Suprapubic skin (tissue), 4 donors: ENCODE measurements around the gene ZMIZ2.

Source experiments
- POLR2A ChIP-seq, 2 donors: fragments of 450-650 bp; IDR thresholded peaks; one replicate each; pipeline ENCODE4 v1.6.1; 2017; ENCODE audit warnings: antibody characterized with exemption in 2 of 2, mild to moderate bottlenecking in 2 of 2, moderate library complexity in 2 of 2
- POLR2AphosphoS5 ChIP-seq, 3 donors: sonication (generic); formaldehyde crosslinking; IDR thresholded peaks; one replicate each; pipeline ENCODE4 v1.6.1; 2017; ENCODE audit warnings: antibody characterized with exemption in 3 of 3
- TF ChIP-seq, protein P1 (sequence below), 2 donors: fragments of 200-600 bp in 1 of 2; fragments of 450-650 bp in 1 of 2; sonication (generic) in 1 of 2; IDR thresholded peaks; one replicate each; pipeline ENCODE4 v1.5.1; 2016 to 2019; ENCODE audit warnings: antibody characterized with exemption in 2 of 2, mild to moderate bottlenecking in 1 of 2, moderate library complexity in 1 of 2

DNA sequence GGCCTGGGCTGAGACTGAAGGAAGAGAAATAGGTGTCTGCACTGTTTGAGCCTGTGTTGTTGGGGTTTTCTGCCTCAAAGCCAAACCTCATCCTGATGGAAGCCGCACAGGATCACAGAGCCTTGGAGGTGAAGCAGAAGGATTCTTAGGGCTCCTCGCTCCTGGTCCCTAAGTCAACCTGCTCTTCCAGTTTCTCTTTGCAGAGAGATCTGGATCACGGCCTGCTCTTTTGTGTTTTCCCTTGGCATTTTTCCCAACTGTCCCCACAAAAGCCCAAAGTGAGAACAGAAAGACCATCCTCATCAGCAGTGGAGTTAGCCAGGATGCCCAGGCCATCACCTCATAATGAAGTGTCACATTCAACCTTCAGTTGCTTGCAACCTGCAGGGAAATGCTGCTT, 27.6 kb downstream of the ZMIZ2 start:
- TF ChIP-seq, protein P1, sequence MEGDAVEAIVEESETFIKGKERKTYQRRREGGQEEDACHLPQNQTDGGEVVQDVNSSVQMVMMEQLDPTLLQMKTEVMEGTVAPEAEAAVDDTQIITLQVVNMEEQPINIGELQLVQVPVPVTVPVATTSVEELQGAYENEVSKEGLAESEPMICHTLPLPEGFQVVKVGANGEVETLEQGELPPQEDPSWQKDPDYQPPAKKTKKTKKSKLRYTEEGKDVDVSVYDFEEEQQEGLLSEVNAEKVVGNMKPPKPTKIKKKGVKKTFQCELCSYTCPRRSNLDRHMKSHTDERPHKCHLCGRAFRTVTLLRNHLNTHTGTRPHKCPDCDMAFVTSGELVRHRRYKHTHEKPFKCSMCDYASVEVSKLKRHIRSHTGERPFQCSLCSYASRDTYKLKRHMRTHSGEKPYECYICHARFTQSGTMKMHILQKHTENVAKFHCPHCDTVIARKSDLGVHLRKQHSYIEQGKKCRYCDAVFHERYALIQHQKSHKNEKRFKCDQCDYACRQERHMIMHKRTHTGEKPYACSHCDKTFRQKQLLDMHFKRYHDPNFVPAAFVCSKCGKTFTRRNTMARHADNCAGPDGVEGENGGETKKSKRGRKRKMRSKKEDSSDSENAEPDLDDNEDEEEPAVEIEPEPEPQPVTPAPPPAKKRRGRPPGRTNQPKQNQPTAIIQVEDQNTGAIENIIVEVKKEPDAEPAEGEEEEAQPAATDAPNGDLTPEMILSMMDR (IDR thresholded peaks at IDR 0.05), result no peak
- TF ChIP-seq POLR2AphosphoS5 (IDR thresholded peaks at IDR 0.05) (no peak), POLR2A (IDR thresholded peaks at IDR 0.05) (no peak)
